Activated CD8-positive, alpha-beta T cell treated with anti-CD3 and anti-CD28 coated beads for 36 hours (primary cell): Measurements from ENCODE around the gene TBX1. TPM values are rescaled to one million over a fixed set of nuclear protein-coding genes. Genes with fewer than 3 reads are reported as not detected.

Experiments used
- ATAC-seq: fragments of 200-7000 bp; cut with Tn5 transposase; one replicate; pipeline ENCODE4 v1.10.0; 2021; ENCODE audit warnings: mild to moderate bottlenecking, moderate library complexity
- CTCF ChIA-PET: fragments of 350-600 bp; sonication (Branson Sonifier 250); formaldehyde crosslinking; loops from one replicate; lab custom pipeline; 2021; ENCODE audit warnings: antibody characterized with exemption; lab: Charles Lee
- POLR2A ChIA-PET: fragments of 350-600 bp; sonication (Branson Sonifier 250); formaldehyde crosslinking; loops from one replicate; lab custom pipeline; 2021; ENCODE audit warnings: antibody characterized with exemption; lab: Charles Lee
- DNase-seq: peaks from one replicate; pipeline ENCODE4 v3.0.0-alpha.2; 2020
- H3K27ac Mint-ChIP-seq: one replicate; pipeline ENCODE4 v1.8.0; 2021; ENCODE audit warnings: mild to moderate bottlenecking, mixed read lengths
- H3K27me3 Mint-ChIP-seq: one replicate; pipeline ENCODE4 v1.8.0; 2021; ENCODE audit warnings: mixed read lengths
- H3K36me3 Mint-ChIP-seq: one replicate; pipeline ENCODE4 v1.8.0; 2021; ENCODE audit warnings: low read depth, mixed read lengths
- H3K4me1 Mint-ChIP-seq: one replicate; pipeline ENCODE4 v1.8.0; 2021; ENCODE audit warnings: low read depth, mixed read lengths
- H3K4me3 Mint-ChIP-seq: one replicate; pipeline ENCODE4 v1.8.0; 2021; ENCODE audit warnings: mild to moderate bottlenecking, moderate library complexity, mixed read lengths
- H3K9me3 Mint-ChIP-seq: one replicate; pipeline ENCODE4 v1.8.0; 2021; ENCODE audit warnings: mixed read lengths
- intact Hi-C: fragments of 100-400 bp; cut with micrococcal nuclease; formaldehyde crosslinking; loops from one replicate; pipeline ENCODE4 v1.10.0; 2022
- total RNA-seq, 2 experiments: library from RNA; stranded (reverse); gene quantifications; one replicate each; pipeline ENCODE4 v1.2.3, GENCODE V29; 2021
- TF ChIP-seq, protein P1 (sequence below): fragments of 200-600 bp; IDR thresholded peaks from one replicate; pipeline ENCODE4 v1.8.0; 2022; ENCODE audit warnings: antibody characterized with exemption, mild to moderate bottlenecking

The TBX1 gene
- total RNA-seq, 2 experiments from 2014 or later: not detected

- ATAC-seq (no peak), DNase-seq (no peak)
- ChIA-PET CTCF (interaction anchor here (0.7 kb wide), 1 partner anchor 13 kb away, joined by 3 read pairs; no protein-coding TSS in a partner anchor), POLR2A (no interaction called here)
- H3K4me1 Mint-ChIP-seq: peaks cover 12% of the 10 kb centered on the region
- TF ChIP-seq, protein P1, sequence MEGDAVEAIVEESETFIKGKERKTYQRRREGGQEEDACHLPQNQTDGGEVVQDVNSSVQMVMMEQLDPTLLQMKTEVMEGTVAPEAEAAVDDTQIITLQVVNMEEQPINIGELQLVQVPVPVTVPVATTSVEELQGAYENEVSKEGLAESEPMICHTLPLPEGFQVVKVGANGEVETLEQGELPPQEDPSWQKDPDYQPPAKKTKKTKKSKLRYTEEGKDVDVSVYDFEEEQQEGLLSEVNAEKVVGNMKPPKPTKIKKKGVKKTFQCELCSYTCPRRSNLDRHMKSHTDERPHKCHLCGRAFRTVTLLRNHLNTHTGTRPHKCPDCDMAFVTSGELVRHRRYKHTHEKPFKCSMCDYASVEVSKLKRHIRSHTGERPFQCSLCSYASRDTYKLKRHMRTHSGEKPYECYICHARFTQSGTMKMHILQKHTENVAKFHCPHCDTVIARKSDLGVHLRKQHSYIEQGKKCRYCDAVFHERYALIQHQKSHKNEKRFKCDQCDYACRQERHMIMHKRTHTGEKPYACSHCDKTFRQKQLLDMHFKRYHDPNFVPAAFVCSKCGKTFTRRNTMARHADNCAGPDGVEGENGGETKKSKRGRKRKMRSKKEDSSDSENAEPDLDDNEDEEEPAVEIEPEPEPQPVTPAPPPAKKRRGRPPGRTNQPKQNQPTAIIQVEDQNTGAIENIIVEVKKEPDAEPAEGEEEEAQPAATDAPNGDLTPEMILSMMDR: no peak
- intact Hi-C loops: no loop called here
- no peaks in the 10 kb centered on the region for H3K9me3 Mint-ChIP-seq
- H3K4me3 Mint-ChIP-seq: no peak overlapping the region
- H3K27me3 Mint-ChIP-seq: peaks cover 15% of the 10 kb centered on the region
- no peaks in the 10 kb centered on the region for H3K36me3 Mint-ChIP-seq
- no peak overlapping the region for H3K27ac Mint-ChIP-seq
These were observed 18.4 kb downstream of the TBX1 start for GRCh38 chr22:19779011-19779421.

GRCh38 chr22:19779685-19780268 lies 19.2 kb downstream of the TBX1 start:
- intact Hi-C loops: no loop called here
- no peak for ATAC-seq
- H3K4me1 Mint-ChIP-seq: peaks cover 12% of the 10 kb centered on the region
- TF ChIP-seq, protein P1: no peak
- no peak for DNase-seq
- peaks cover 12% of the 10 kb centered on the region for H3K27me3 Mint-ChIP-seq
- H3K27ac Mint-ChIP-seq: no peak overlapping the region
- H3K9me3 Mint-ChIP-seq: no peaks in the 10 kb centered on the region
- H3K36me3 Mint-ChIP-seq: no peaks in the 10 kb centered on the region
- no peak overlapping the region for H3K4me3 Mint-ChIP-seq
- CTCF ChIA-PET: interaction anchor here (0.7 kb wide), 1 partner anchor 12 kb away, joined by 3 read pairs; no protein-coding TSS in a partner anchor
- POLR2A ChIA-PET: no interaction called here

GRCh38 chr22:19782533-19782932 lies 22.0 kb downstream of the TBX1 start:
- H3K27ac Mint-ChIP-seq: no peak overlapping the region
- no peak for ATAC-seq
- no peak overlapping the region for H3K4me3 Mint-ChIP-seq
- TF ChIP-seq, protein P1: no peak
- no peaks in the 10 kb centered on the region for H3K36me3 Mint-ChIP-seq
- peaks cover 10% of the 10 kb centered on the region for H3K27me3 Mint-ChIP-seq
- no peaks in the 10 kb centered on the region for H3K9me3 Mint-ChIP-seq
- intact Hi-C loops: no loop called here
- H3K4me1 Mint-ChIP-seq: peaks cover 5% of the 10 kb centered on the region
- ChIA-PET CTCF (interaction anchor here (0.8 kb wide), 1 partner anchor 12 kb away, joined by 3 read pairs; no protein-coding TSS in a partner anchor), POLR2A (no interaction called here)
- DNase-seq: no peak

GRCh38 chr22:19783586-19784383 lies 23.2 kb downstream of the TBX1 start:
- ATAC-seq: no peak
- H3K27ac Mint-ChIP-seq: no peak overlapping the region
- ChIA-PET POLR2A (interaction anchor here (1.2 kb wide), 1 partner anchor 68 kb away, joined by 3 read pairs; no protein-coding TSS in a partner anchor), CTCF (no interaction called here)
- intact Hi-C loops: no loop called here
- H3K27me3 Mint-ChIP-seq: peaks cover 6% of the 10 kb centered on the region
- DNase-seq: no peak
- H3K4me3 Mint-ChIP-seq: no peak overlapping the region
- no peaks in the 10 kb centered on the region for H3K36me3 Mint-ChIP-seq
- H3K4me1 Mint-ChIP-seq: peaks cover 5% of the 10 kb centered on the region
- TF ChIP-seq, protein P1: no peak
- H3K9me3 Mint-ChIP-seq: no peaks in the 10 kb centered on the region
